K562 (cell line): ENCODE measurements around the gene PUDP.

Experiments
- NKRF ChIP-seq: fragments of 450-650 bp; IDR thresholded peaks from 2 replicates; pipeline ENCODE4 v1.6.1; 2016; ENCODE audit warnings: borderline replicate concordance
- ZNF133 ChIP-seq: fragments of 250-450 bp; sonication (Bioruptor Pico); IDR thresholded peaks from 2 replicates; pipeline ENCODE4 v1.4.0; 2020; ENCODE audit warnings: mild to moderate bottlenecking

GRCh38 chrX:7155163-7155562 is 7.2 kb upstream of the PUDP start:
- TF ChIP-seq ZNF133 (CRISPR knock-in tag), result no peak
- no peak for TF ChIP-seq NKRF
